Measurements from ENCODE around the gene SAMD13.

GRCh38 chr1:84358695-84359094 is 57.2 kb downstream of the SAMD13 start:
- TF ChIP-seq, protein P1, sequence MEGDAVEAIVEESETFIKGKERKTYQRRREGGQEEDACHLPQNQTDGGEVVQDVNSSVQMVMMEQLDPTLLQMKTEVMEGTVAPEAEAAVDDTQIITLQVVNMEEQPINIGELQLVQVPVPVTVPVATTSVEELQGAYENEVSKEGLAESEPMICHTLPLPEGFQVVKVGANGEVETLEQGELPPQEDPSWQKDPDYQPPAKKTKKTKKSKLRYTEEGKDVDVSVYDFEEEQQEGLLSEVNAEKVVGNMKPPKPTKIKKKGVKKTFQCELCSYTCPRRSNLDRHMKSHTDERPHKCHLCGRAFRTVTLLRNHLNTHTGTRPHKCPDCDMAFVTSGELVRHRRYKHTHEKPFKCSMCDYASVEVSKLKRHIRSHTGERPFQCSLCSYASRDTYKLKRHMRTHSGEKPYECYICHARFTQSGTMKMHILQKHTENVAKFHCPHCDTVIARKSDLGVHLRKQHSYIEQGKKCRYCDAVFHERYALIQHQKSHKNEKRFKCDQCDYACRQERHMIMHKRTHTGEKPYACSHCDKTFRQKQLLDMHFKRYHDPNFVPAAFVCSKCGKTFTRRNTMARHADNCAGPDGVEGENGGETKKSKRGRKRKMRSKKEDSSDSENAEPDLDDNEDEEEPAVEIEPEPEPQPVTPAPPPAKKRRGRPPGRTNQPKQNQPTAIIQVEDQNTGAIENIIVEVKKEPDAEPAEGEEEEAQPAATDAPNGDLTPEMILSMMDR (IDR thresholded peaks at IDR 0.05) = no peak
- TF ChIP-seq POLR2A (IDR thresholded peaks at IDR 0.05) = no peak

All from right lobe of liver (tissue), 4 donors.